DMS79 treated with DMSO at 0.1 percent for 48 hours (cell line): ENCODE results near the gene TEFM.
"Not testable (repeated sequence)": the region's sequence is repeated elsewhere in the genome, so short reads cannot be mapped to it uniquely, and the experiment has no call there.

ENCODE experiments used
- DNase-seq: peaks from one replicate; lab custom pipeline; 2025; lab: John Stamatoyannopoulos, UW

TEFM gene

GRCh38 chr17:30921544-30922196 is 15.6 kb upstream of the TEFM start, which contains the start of gene ADAP2:
ADAP2 (plus strand) TSS chr17:30921945; CDS start chr17:30922015, 70 bp downstream.
- no peak for DNase-seq

DNA sequence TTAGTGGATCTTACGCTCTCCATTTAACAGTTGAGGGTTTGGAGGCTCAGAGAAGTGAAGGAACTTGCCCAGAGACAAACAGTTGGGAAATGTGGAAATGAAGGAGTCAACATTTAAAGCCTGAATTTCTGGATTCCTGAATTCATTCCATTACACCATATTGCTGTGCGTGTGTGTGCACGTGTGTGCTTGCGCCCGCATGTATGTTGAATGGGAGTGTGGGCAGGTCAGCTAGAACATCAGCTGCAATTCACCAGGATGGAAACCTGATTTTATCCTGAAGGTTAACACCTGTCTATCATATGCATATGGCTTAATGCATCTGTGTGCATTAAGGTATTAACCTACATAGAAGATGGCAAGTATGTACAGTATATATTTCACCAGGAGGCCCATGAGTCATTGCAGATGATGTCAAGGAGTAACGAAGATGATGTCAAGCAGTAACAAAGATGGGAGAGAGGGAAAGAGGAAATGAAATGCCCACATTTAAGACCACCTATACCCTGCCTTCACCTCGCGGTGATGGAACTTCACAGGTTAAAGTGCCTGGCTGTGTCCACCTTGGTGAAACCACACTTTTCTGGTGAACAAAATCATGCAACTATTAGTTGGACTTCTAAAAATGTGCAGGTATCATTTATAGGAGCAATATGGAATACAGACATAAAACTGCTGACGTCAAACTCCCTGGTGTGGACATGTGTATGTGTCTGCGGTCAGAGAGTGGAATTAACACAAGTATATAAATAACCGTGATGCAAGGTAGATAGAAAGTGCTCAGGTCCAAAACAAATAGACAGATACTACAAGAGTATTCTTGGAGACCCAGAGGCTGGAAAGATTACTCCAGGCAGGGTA is 14.9 kb upstream of the TEFM start:
- DNase-seq: no peak

GRCh38 chr17:30920282-30920681 is 14.2 kb upstream of the TEFM start:
- DNase-seq: no peak

DNA sequence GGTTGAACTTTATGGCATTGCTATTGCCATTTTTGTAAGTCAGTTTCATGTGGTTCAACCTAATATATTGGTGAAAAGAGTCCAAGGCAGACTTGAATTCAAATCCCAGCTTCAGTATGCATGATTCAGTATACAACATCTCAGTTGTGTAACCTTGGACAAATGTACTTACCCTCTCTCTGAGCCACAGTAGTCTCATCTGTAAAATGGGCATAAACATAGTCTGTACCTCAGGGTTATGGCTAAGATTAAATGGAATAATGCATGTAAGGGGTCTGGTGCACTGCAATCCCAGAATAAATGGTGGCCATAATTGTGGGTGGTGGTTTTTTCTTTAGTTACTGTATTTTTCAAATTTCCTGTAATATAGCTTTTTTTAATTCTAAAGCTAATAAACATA is 11.0 kb upstream of the TEFM start:
- no peak for DNase-seq

GRCh38 chr17:30915833-30916611 is 10.0 kb upstream of the TEFM start:
- no peak for DNase-seq

- no peak for DNase-seq
These were observed 7.9 kb upstream of the TEFM start for GRCh38 chr17:30913955-30914354.

DNA sequence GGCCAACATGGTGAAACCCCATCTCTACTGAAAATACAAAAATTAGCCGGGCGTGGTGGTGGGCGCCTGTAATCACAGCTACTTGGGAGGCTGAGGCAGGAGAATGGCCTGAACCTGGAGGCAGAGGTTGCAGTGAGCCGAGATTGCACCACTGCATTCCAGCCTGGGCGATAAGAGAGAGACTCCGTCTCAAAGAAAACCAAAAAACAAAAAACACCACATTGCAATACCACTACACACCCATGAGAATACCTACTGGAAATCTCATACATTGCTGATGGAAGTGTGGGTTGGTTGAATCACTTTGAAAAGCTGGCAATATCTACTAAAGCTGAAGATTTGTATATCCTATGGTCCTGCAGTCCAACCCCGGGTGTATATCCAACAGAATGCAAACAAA is 4.1 kb upstream of the TEFM start:
- not testable (repeated sequence) for DNase-seq

DNA sequence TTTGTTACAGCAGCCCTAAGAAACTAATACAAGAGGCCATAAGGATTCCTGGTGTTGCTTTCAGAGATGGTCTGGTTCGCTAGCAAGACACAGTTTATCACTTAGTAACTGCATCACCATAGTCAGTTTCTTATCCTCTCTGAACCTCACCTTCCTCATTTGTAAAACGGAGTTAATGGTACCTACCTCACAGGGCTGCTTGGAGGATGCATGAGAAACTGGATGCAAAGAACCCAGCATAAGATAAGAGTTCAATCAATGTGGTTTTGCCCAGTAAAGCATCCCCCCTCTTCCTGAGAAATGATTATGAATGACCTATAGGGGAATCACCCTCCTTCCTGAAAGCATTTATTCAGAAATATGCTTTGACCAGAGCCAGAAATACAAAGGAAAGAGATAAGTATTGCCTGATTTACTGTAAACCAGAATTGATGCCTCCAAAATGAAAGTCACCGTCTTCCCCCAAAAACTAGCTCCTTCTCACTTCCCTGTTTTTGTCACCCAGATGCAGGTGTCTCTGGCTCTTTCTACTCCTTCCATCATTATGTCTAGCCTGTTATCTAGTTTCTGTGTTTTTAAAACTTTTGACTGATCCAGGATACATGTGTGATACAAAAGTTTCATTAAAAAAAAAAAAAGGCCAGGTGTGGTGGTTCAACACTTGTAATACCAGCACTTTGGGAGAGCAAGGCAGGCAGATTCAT is 2.8 kb upstream of the TEFM start:
- DNase-seq: no peak

GRCh38 chr17:30905742-30906100 is 317 bp downstream of the TEFM start:
- peak; percentile 42 for DNase-seq

GRCh38 chr17:30897311-30897710 is 8.7 kb downstream of the TEFM start:
- no peak for DNase-seq

- no peak for DNase-seq
These were observed 11.8 kb downstream of the TEFM start for GRCh38 chr17:30894236-30894635.

GRCh38 chr17:30886187-30886586 is 19.9 kb downstream of the TEFM start:
- no peak for DNase-seq

- DNase-seq: no peak
These were observed 37.0 kb downstream of the TEFM start for GRCh38 chr17:30869005-30869404.

- no peak for DNase-seq
These were observed 41.4 kb downstream of the TEFM start for GRCh38 chr17:30864636-30865035.

- DNase-seq: no peak
These were observed 47.3 kb downstream of the TEFM start for GRCh38 chr17:30858556-30859250.

GRCh38 chr17:30854146-30854545 is 51.9 kb downstream of the TEFM start:
- no peak for DNase-seq
